ENCODE results near the gene ZDHHC19. TPM values are rescaled to one million over a fixed set of nuclear protein-coding genes. Genes with fewer than 3 reads are reported as not detected.
"Not testable (repeated sequence)": the region's sequence is repeated elsewhere in the genome, so short reads cannot be mapped to it uniquely, and the experiment has no call there.

ZDHHC19 gene
- polyA plus RNA-seq, 4 donors: not detected

GRCh38 chr3:196179380-196180308 is 31.6 kb downstream of the ZDHHC19 start:
- no peak for DNase-seq (ENCODE audit: low read depth in 4 of 4, low spot score in 3 of 4)

- no peak for DNase-seq (ENCODE audit: low read depth in 4 of 4, low spot score in 3 of 4)
Measured at GRCh38 chr3:196178993-196179379, 32.2 kb downstream of the ZDHHC19 start.

- no peak for DNase-seq (ENCODE audit: low read depth in 4 of 4, low spot score in 3 of 4)
Measured at GRCh38 chr3:196177967-196178366, 33.2 kb downstream of the ZDHHC19 start.

- DNase-seq (ENCODE audit: low read depth in 4 of 4, low spot score in 3 of 4): no peak
Measured at GRCh38 chr3:196177567-196177966, 33.6 kb downstream of the ZDHHC19 start.

- DNase-seq (ENCODE audit: low read depth in 4 of 4, low spot score in 3 of 4): no peak
Measured at GRCh38 chr3:196175722-196176121, 35.5 kb downstream of the ZDHHC19 start.

- DNase-seq (ENCODE audit: low read depth in 4 of 4, low spot score in 3 of 4): no peak
Measured at GRCh38 chr3:196175116-196175625, 36.0 kb downstream of the ZDHHC19 start.

- no peak for DNase-seq (ENCODE audit: low read depth in 4 of 4, low spot score in 3 of 4)
Measured at GRCh38 chr3:196174652-196175051, 36.5 kb downstream of the ZDHHC19 start.

GRCh38 chr3:196170296-196170695 is 40.9 kb downstream of the ZDHHC19 start:
- not testable (repeated sequence) for DNase-seq (ENCODE audit: low read depth in 4 of 4, low spot score in 3 of 4)

GRCh38 chr3:196169836-196170240 is 41.4 kb downstream of the ZDHHC19 start:
- DNase-seq (ENCODE audit: low read depth in 4 of 4, low spot score in 3 of 4): no peak

GRCh38 chr3:196168808-196169391 is 42.3 kb downstream of the ZDHHC19 start:
- no peak for DNase-seq (ENCODE audit: low read depth in 4 of 4, low spot score in 3 of 4)

GRCh38 chr3:196166741-196167140 is 44.5 kb downstream of the ZDHHC19 start:
- DNase-seq (ENCODE audit: low read depth in 4 of 4, low spot score in 3 of 4): no peak

GRCh38 chr3:196165850-196166249 is 45.4 kb downstream of the ZDHHC19 start:
- no peak for DNase-seq (ENCODE audit: low read depth in 4 of 4, low spot score in 3 of 4)

GRCh38 chr3:196165006-196165575 is 46.1 kb downstream of the ZDHHC19 start:
- DNase-seq (ENCODE audit: low read depth in 4 of 4, low spot score in 3 of 4): not testable (repeated sequence)

- no peak for DNase-seq (ENCODE audit: low read depth in 4 of 4, low spot score in 3 of 4)
Measured at GRCh38 chr3:196164576-196164975, 46.6 kb downstream of the ZDHHC19 start.

- DNase-seq (ENCODE audit: low read depth in 4 of 4, low spot score in 3 of 4): no peak
Measured at GRCh38 chr3:196163666-196164493, 47.3 kb downstream of the ZDHHC19 start.

- DNase-seq (ENCODE audit: low read depth in 4 of 4, low spot score in 3 of 4): no peak
Measured at GRCh38 chr3:196163212-196163611, 48.0 kb downstream of the ZDHHC19 start.

GRCh38 chr3:196162679-196163078 is 48.5 kb downstream of the ZDHHC19 start:
- DNase-seq (ENCODE audit: low read depth in 4 of 4, low spot score in 3 of 4): no peak

- no peak for DNase-seq (ENCODE audit: low read depth in 4 of 4, low spot score in 3 of 4)
Measured at GRCh38 chr3:196159952-196160804, 51.0 kb downstream of the ZDHHC19 start.

- no peak for DNase-seq (ENCODE audit: low read depth in 4 of 4, low spot score in 3 of 4)
Measured at GRCh38 chr3:196159526-196159925, 51.7 kb downstream of the ZDHHC19 start.

- no peak for DNase-seq (ENCODE audit: low read depth in 4 of 4, low spot score in 3 of 4)
Measured at GRCh38 chr3:196156160-196156559, 55.0 kb downstream of the ZDHHC19 start.
